ENCODE measurements around the gene MYO7B.

MYO7B gene

DNA sequence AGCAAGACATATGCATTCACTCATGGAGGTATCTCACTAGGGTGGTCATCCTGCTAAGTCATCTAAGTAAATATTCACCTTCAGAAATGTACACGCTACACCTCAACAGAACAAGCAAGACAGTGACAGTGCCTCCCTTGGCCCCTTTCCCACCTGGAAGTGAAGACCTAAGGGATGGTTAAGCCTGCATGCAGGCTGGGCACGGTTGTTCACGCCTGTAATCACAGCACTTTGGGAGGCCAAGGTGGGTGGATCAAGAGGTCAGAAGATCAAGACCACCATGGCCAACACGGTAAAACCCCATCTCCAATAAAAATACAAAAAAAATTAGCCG, 135.4 kb downstream of the MYO7B start (continued):
- TF ChIP-seq POU6F1 (CRISPR knock-in tag; IDR thresholded peaks at IDR 0.05; ENCODE audit: borderline replicate concordance, low read depth): no peak
- TF ChIP-seq ZFP30 (CRISPR knock-in tag; IDR thresholded peaks at IDR 0.05): no peak

DNA sequence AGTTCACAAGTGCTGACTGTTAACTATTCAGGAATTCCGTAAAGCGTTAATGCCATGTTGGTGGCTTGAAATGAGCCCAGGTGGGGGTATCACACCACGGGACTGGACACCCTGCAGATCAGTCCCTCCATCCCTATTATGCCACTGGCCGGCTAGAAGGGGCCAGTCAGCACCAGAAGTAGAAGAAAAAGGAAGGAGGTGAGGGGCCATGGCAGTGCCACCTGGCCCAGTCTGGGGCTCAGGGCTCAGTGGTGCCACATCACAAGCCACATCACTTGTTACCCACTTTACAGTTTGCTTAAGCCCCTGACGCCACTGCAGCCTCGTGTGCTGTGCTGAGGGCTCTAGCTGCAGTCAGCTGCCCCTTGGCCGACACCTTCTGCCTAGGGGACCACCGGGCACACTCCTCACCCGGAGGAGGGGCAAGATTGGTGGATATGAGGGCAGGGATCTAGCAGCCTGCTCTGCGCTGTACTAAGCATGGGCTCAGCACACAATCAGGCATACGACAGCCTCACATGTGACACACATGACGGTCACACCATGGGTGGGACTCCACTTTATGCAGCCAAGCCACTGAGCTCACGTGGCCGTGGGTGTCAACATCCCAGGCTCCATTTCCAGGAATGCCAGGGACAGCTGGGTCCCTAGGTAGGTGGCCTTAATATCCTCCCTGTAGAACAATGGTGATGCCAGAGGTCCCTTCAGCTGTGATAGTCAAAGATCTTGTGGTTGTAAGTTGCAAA, 136.2 kb downstream of the MYO7B start:
- no peak for ATAC-seq
- no peak for TF ChIP-seq ESRRG (CRISPR knock-in tag; IDR thresholded peaks at IDR 0.05)
- TF ChIP-seq, protein P1, sequence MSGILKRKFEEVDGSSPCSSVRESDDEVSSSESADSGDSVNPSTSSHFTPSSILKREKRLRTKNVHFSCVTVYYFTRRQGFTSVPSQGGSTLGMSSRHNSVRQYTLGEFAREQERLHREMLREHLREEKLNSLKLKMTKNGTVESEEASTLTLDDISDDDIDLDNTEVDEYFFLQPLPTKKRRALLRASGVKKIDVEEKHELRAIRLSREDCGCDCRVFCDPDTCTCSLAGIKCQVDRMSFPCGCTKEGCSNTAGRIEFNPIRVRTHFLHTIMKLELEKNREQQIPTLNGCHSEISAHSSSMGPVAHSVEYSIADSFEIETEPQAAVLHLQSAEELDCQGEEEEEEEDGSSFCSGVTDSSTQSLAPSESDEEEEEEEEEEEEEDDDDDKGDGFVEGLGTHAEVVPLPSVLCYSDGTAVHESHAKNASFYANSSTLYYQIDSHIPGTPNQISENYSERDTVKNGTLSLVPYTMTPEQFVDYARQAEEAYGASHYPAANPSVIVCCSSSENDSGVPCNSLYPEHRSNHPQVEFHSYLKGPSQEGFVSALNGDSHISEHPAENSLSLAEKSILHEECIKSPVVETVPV (CRISPR knock-in tag; IDR thresholded peaks at IDR 0.05): no peak
- no peak for TF ChIP-seq POU6F1 (CRISPR knock-in tag; IDR thresholded peaks at IDR 0.05; ENCODE audit: borderline replicate concordance, low read depth)
- no peak for TF ChIP-seq CREB5 (CRISPR knock-in tag; IDR thresholded peaks at IDR 0.05; ENCODE audit: low read depth)
- no peak for TF ChIP-seq ZNF8 (CRISPR knock-in tag; IDR thresholded peaks at IDR 0.05)
- no peak for TF ChIP-seq GLIS3 (CRISPR knock-in tag; IDR thresholded peaks at IDR 0.05)
- no peak for TF ChIP-seq ISL1 (CRISPR knock-in tag; IDR thresholded peaks at IDR 0.05)
- no peak for TF ChIP-seq OSR1 (CRISPR knock-in tag; IDR thresholded peaks at IDR 0.05)
- TF ChIP-seq RARB (CRISPR knock-in tag; IDR thresholded peaks at IDR 0.05): no peak

- TF ChIP-seq POU6F1 (CRISPR knock-in tag; IDR thresholded peaks at IDR 0.05; ENCODE audit: borderline replicate concordance, low read depth) (no peak), CSDC2 (CRISPR knock-in tag; IDR thresholded peaks at IDR 0.05) (no peak), ZC3H10 (CRISPR knock-in tag; IDR thresholded peaks at IDR 0.05) (no peak), RARB (CRISPR knock-in tag; IDR thresholded peaks at IDR 0.05) (no peak)
- ATAC-seq: no peak
Observed at GRCh38 chr2:127672341-127673224, 137.1 kb downstream of the MYO7B start.

- ATAC-seq: no peak
- TF ChIP-seq, protein P2, sequence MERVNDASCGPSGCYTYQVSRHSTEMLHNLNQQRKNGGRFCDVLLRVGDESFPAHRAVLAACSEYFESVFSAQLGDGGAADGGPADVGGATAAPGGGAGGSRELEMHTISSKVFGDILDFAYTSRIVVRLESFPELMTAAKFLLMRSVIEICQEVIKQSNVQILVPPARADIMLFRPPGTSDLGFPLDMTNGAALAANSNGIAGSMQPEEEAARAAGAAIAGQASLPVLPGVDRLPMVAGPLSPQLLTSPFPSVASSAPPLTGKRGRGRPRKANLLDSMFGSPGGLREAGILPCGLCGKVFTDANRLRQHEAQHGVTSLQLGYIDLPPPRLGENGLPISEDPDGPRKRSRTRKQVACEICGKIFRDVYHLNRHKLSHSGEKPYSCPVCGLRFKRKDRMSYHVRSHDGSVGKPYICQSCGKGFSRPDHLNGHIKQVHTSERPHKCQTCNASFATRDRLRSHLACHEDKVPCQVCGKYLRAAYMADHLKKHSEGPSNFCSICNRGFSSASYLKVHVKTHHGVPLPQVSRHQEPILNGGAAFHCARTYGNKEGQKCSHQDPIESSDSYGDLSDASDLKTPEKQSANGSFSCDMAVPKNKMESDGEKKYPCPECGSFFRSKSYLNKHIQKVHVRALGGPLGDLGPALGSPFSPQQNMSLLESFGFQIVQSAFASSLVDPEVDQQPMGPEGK (CRISPR knock-in tag; IDR thresholded peaks at IDR 0.05; ENCODE audit: borderline replicate concordance): no peak
- TF ChIP-seq TCF4 (CRISPR knock-in tag; IDR thresholded peaks at IDR 0.05; ENCODE audit: borderline replicate concordance) (no peak), CREB5 (CRISPR knock-in tag; IDR thresholded peaks at IDR 0.05; ENCODE audit: low read depth) (no peak)
Observed at GRCh38 chr2:127673291-127674069, 138.0 kb downstream of the MYO7B start.

All from SK-N-SH treated with all-trans-retinoic acid at 6 μM for 48 hours (cell line).